NT2/D1 (cell line): ENCODE data around the gene ANKRD60.

ENCODE experiments used
- SUZ12 ChIP-seq: IDR thresholded peaks from 2 replicates; pipeline ENCODE4 v1.6.1; 2011; ENCODE audit not compliant: insufficient read length, insufficient read depth; ENCODE audit errors: extremely low read depth
- ZNF274 ChIP-seq: IDR thresholded peaks from 2 replicates; pipeline ENCODE4 v1.6.1; 2011; ENCODE audit warnings: mild to moderate bottlenecking, low read depth, low read length

- TF ChIP-seq ZNF274: no peak
- TF ChIP-seq SUZ12: no peak
These were observed 3.5 kb downstream of the ANKRD60 start for GRCh38 chr20:58224974-58225373.
